ENCODE data around the gene SLC9A4. TPM values are rescaled to one million over a fixed set of nuclear protein-coding genes. Genes with fewer than 3 reads are reported as not detected.

Gene SLC9A4
- total RNA-seq, 1 donor from 2014 or later: 0.18 TPM

DNA sequence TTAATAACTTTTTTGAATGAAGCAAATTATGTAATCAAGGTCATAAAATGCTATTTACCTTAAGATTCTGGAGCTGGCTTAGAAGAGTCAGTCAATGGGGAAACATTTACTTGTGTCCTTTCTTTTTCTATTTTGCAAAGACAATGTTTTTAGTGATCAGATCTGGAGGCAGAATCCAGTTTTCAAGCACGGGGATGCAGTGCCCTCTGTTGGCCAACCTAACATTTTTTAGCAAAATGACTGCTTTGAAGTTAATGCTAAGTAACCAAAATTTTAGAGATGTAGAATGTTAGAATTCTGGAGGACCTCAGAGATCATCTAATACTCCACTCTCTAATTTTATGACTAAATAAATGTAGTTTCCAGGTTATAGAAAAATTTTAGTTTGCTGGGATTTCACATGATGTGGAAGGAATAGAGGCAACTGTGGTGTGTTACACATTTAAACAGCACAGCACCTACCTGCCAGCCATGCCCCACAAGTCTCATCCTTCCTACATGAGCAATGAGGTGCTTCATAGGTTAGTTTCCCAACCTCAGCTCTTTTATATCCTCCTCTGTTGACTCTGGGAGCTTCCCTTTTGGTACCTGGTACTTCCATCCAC lies 23.6 kb upstream of the SLC9A4 start:
- intact Hi-C loops (cut with micrococcal nuclease): loop anchor here (1.0 to 10.0 kb wide), 5 partner anchors 55 to 1031 kb away; no protein-coding TSS in a partner anchor

DNA sequence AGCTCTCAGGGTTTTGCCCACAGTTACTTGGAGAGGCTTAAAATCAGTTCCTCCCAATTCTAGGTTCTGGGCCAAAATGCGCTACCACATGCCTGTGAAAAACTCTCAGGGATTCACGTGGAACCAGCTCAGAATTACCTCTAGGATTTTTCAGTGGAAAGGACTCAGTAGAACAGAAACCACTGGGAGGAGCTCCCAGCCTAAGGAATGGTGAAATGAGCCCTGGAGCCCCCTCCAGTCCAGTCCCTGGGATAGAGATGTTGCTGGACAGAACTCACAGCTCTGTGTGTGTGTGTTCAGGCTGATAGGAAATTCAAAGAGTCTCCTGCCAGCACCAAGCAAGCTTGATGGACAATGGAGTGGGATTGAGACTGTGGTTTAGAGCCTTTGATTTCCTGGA lies 21.1 kb upstream of the SLC9A4 start:
- intact Hi-C loops (cut with micrococcal nuclease): no loop called here

DNA sequence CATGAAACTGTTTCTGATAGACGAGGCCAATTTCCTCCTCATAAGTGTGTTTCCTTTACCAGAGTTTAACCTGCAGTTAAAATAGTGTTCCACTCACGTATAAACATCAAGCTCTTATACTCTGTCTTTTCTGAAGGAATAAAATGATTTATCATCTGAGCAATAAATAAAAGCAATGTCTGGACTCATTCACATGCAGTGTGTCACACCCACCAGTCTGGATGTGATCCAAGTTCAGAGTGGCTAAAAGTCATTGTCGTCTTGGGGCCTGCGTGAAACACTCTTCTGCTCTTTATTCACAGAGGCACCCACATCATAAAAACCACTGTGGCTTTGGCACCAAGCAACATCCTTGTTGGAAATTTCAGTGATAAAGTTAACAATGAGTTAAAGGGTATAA lies 19.5 kb upstream of the SLC9A4 start:
- intact Hi-C loops (cut with micrococcal nuclease): no loop called here

DNA sequence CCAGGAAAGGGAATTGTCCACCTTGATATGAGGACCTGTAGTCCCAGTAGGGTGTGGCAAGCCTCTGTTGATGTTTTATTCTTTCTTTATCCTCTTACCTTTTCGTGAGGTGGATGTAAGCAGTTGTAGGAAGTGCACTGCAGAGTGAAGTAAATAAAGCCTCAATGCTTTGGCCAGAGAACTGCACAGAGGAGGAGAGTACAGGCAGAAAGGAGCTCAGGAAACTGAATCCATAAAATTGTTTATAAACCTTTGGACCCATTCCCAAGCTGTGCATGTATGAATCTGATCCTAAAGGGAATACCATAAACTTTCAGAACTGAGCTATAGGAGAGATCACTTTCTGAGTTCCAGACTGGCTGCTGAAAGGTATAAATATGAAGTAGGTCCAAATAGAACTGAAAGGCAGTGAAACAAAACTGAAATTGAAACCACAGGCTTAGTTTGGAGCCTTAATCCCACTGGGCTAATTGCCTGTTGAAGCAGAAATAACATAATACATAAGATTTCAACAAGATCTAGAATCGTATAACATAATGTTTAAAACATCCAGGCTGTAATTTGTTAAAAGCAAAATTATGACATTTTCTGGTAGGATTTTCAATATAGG lies 17.9 kb upstream of the SLC9A4 start:
- intact Hi-C loops (cut with micrococcal nuclease): no loop called here

- intact Hi-C loops (cut with micrococcal nuclease): no loop called here
Observed at GRCh38 chr2:102460467-102460866, 12.6 kb upstream of the SLC9A4 start.

- intact Hi-C loops (cut with micrococcal nuclease): no loop called here
Observed at GRCh38 chr2:102461188-102461587, 11.8 kb upstream of the SLC9A4 start.

GRCh38 chr2:102463160-102463559 lies 9.9 kb upstream of the SLC9A4 start:
- intact Hi-C loops (cut with micrococcal nuclease): no loop called here

GRCh38 chr2:102470168-102470567 lies 2.9 kb upstream of the SLC9A4 start:
- intact Hi-C loops (cut with micrococcal nuclease): loop anchor here (5.0 kb wide), 1 partner anchor 337 kb away; no protein-coding TSS in a partner anchor

- intact Hi-C loops (cut with micrococcal nuclease): loop anchor here (1.0 to 5.0 kb wide), 4 partner anchors 119 to 334 kb away; no protein-coding TSS in a partner anchor
Observed at GRCh38 chr2:102473631-102474030, 605 bp downstream of the SLC9A4 start.

DNA sequence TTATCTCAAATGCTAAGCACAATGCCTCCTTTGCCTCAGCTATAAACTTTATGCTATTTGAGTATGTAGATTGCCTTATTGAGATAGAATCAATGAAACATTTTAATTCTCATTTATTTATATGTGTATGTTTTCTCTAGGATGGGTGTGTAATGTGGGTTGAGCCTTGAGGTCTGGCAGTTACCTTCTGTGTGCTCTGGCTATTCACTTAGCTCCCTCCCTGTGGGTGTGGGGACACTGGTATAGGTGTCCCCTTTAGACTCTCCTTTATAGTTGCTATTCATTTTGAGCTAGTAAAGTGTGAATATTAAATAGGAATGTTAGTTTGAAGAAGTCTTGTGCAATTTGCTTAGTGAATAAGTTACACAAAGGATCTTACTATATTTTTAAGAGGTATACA lies 1.8 kb downstream of the SLC9A4 start:
- intact Hi-C loops (cut with micrococcal nuclease): loop anchor here (5.0 kb wide), 1 partner anchor 333 kb away; no protein-coding TSS in a partner anchor

- intact Hi-C loops (cut with micrococcal nuclease): no loop called here
Observed at GRCh38 chr2:102478686-102479470, 5.9 kb downstream of the SLC9A4 start.

DNA sequence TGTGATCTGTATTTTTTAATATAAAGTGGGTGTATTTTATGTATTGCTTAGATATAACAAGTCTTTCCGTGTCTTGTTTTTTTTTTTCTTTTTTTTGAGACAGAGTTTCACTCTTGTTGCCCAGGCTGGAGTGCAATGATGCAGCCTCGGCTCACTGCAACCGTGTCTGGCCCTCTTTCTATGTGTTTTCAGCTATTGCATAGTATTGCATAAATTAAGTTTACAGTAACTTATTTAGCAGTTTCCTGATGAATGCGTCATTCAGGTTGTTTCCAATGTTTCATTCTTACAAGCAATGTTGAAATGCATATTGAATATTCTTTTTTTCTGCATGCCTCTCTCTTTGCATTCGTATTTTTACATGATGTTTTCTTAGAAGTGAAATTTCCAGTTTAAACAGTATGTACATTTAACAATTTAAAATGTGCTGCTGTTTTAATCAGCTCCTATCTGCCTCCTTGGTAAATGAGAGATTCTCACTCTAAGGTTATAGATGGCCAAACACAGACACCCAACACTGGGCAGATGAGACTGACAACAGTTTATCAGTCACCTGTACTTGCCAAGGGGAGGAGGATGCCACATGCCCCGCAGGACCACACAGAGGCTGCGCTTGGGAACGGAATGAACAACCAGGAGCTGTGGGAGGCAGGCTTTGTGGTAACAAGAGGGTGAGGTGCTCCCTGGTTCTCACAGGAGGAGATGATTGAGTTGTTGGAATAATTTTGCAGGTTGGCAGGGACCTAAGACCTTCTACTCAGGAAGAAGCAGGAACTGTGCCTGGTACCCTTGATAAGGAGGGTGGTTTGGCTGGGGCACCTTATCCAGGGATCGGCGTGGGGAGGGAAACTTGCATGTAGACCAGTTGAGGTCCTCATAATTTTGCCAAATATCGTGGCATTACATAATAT lies 7.5 kb downstream of the SLC9A4 start:
- intact Hi-C loops (cut with micrococcal nuclease): no loop called here

- intact Hi-C loops (cut with micrococcal nuclease): no loop called here
Observed at GRCh38 chr2:102481931-102482330, 8.9 kb downstream of the SLC9A4 start.

- intact Hi-C loops (cut with micrococcal nuclease): no loop called here
Observed at GRCh38 chr2:102483086-102483485, 10.1 kb downstream of the SLC9A4 start.

DNA sequence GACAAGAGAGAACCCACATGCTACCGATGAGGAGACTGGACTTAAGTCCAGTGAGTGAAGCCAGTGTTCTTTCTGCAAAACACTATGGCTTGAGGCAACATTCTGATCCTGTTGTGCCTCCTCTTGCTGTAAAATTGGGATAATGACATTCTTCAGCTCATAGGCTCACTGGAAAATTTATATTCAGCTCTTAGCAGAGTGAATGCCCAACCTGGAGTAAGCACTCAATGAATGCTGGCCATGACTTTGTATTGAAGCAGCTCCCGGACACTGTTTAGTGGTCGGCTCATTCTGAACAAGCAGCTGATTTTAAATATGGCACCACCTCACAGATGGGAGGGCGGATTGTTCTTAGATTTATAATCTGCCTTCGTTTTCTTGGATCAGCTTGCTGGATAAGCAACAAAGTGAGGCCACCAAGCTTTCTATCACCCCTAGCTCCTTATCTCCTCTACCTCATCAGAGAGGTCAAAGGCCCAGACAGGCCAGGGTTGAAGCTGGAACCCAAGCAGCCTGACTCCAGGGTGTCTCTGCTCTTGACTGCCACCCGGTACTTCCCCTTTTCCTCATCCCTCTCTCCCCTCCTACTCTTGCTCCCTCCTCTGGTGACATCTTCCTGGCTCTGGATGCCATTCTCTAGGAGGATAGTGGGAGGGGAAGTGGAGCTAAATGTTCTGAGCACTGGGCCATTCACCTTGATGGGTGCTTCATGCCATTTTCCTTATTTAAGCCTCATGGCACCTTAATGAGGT lies 11.5 kb downstream of the SLC9A4 start:
- intact Hi-C loops (cut with micrococcal nuclease): no loop called here

DNA sequence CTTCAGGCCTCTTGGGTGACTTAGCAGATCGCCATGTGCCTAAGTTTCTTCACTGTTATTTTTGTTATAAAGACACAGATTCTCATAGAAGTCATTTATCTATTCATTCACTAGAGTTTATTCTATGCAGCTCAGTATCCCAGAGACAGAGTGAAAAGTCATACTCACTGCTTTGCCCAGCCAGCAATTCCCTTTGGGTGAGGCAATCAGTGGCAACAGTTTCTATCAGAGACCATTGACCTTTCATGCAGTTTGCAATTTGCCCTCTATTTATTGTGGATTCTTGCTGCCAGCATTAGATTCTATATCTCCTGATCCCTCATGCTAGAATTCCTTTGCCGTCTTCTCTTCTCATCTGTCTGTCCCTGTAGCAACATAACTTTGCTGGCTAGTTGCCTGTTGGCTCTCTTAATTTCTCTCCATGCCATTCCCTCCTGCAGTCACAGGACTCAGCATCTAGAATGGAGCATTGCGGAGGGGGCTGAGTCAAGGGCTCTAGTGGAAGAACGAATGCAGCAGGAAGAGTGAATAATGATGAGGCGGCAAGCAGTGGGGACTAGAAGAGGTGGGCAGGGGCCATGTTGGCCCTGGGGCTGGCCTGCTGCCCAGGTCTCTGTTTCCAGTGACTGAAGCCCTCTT lies 12.2 kb downstream of the SLC9A4 start:
- intact Hi-C loops (cut with micrococcal nuclease): no loop called here

GRCh38 chr2:102486941-102487702 lies 14.1 kb downstream of the SLC9A4 start:
- intact Hi-C loops (cut with micrococcal nuclease): no loop called here

GRCh38 chr2:102487761-102488462 lies 14.9 kb downstream of the SLC9A4 start:
- intact Hi-C loops (cut with micrococcal nuclease): no loop called here

- intact Hi-C loops (cut with micrococcal nuclease): no loop called here
Observed at GRCh38 chr2:102489646-102490045, 16.6 kb downstream of the SLC9A4 start.

Data from T-helper 2 cell treated with Interferon-gamma antibody and Interleukin-4, amounts not matched to agents 100 ng/mL and 5 ng/mL, for 36 hours (primary cell).